Ishikawa (cell line): ENCODE measurements around the gene COL25A1.

Experiments used
- CEBPB ChIP-seq: IDR thresholded peaks from 2 replicates; pipeline ENCODE4 v1.6.1; 2012
- EP300 ChIP-seq: IDR thresholded peaks from 2 replicates; pipeline ENCODE4 v1.6.1; 2012; ENCODE audit warnings: borderline replicate concordance
- FOXM1 ChIP-seq: IDR thresholded peaks from 2 replicates; pipeline ENCODE4 v1.6.1; 2012; ENCODE audit warnings: low read depth, borderline replicate concordance
- NFIC ChIP-seq: IDR thresholded peaks from 2 replicates; pipeline ENCODE4 v1.6.1; 2012
- TAF1 ChIP-seq: IDR thresholded peaks from 2 replicates; pipeline ENCODE4 v1.6.1; 2012; ENCODE audit warnings: low read depth, mild to moderate bottlenecking
- YY1 ChIP-seq: IDR thresholded peaks from 2 replicates; pipeline ENCODE4 v1.6.1; 2012; ENCODE audit warnings: low read depth
- TF ChIP-seq, protein P1 (sequence below): IDR thresholded peaks from 2 replicates; pipeline ENCODE4 v1.6.1; 2012
- TF ChIP-seq, protein P2 (sequence below): IDR thresholded peaks from 2 replicates; pipeline ENCODE4 v1.6.1; 2012

DNA sequence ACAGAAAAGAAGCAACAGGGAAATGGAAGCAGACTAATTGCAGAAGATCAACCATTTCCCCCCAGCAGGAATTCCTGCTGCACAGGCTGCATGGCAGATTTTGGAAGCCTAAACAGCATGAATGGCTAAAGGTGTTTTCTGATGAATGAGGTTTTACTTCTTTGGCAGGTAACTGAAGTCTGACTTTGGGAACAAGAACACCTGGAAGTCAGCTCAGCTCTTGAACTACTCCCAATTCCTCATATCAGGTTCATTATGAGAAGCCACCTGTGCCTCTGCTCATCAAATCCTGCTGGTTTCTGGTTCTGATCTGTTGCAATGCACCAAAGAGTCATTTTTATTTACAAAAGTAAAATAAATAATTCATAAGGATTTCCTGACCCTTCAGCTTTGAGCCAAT lies 139.0 kb downstream of the COL25A1 start:
- TF ChIP-seq YY1 (no peak), EP300 (no peak), NFIC (no peak), TAF1 (no peak), CEBPB (no peak), FOXM1 (no peak)
- TF ChIP-seq, protein P1, sequence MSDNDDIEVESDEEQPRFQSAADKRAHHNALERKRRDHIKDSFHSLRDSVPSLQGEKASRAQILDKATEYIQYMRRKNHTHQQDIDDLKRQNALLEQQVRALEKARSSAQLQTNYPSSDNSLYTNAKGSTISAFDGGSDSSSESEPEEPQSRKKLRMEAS, result no peak
- TF ChIP-seq, protein P2, sequence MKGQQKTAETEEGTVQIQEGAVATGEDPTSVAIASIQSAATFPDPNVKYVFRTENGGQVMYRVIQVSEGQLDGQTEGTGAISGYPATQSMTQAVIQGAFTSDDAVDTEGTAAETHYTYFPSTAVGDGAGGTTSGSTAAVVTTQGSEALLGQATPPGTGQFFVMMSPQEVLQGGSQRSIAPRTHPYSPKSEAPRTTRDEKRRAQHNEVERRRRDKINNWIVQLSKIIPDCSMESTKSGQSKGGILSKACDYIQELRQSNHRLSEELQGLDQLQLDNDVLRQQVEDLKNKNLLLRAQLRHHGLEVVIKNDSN, result no peak
